Measurements from ENCODE around the gene TTC16. TPM values are rescaled to one million over a fixed set of nuclear protein-coding genes. Genes with fewer than 3 reads are reported as not detected.

Gene TTC16
- polyA plus RNA-seq, 1 donor from 2014 or later: 0.11 TPM

DNA sequence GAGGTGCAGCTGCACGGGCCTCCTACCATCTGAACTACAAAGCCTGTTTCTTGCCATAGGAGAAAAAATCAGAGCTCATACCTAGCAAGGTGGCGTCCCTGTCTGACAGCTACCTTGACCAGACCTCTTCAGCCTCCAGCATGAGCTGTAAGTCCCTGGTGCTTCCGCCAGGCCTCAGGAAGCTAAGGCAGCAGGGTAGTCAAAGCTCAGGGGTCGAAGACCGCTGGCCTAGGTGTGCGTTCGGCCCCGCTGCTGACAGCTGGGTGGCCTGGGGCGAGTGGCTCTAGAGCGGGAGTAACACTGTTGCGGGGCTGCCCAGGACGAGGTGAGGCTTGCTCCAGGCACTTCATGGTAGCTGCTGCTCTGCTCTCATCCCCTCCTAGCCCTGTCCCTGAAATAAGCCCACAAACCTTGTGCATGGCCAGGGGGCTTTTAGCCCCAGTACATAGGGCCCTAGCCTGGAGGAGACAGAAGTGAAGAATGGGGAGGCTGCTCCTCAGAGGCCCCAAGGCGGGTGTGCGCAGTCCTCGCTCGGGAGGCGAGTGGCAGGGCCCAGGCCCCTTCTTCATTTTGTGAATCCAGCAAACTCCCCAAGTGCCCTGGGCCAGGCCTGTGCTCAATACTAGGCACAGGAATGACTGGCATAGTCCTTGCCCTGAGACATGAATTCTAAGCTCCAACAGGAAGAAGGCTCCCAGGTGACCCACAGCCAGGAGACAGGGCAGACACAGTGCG is 13.8 kb downstream of the TTC16 start:
- Histone ChIP-seq H3K27me3 (ENCODE audit: insufficient read depth, low read depth, low read length) (no peaks in the 10 kb centered on the region), H3K36me3 (ENCODE audit: insufficient read depth, low read length) (no peaks in the 10 kb centered on the region), H3K9ac (ENCODE audit: low read length) (no peak overlapping the region), H4K20me1 (ENCODE audit: insufficient read depth) (no peaks in the 10 kb centered on the region), H3K79me2 (replicated peaks; ENCODE audit: insufficient read depth, low read length) (peaks cover 3% of the 10 kb centered on the region), H3K9me2 (ENCODE audit: insufficient read depth, low read length) (no peaks in the 10 kb centered on the region), H3F3A (ENCODE audit: insufficient read depth, low read length, poor library complexity, severe bottlenecking) (no peaks in the 10 kb centered on the region), H2AFZ (ENCODE audit: low read depth, low read length) (no peak overlapping the region), H3K4me2 (ENCODE audit: low read length) (no peak overlapping the region), H3K27ac (ENCODE audit: low read length) (no peak overlapping the region), H3K9me3 (ENCODE audit: low read length) (no peaks in the 10 kb centered on the region), H3K4me3 (ENCODE audit: low read length) (no peak overlapping the region)
- TF ChIP-seq POLR2AphosphoS5 (IDR thresholded peaks at IDR 0.05) (no peak), RAD21 (conservative IDR thresholded peaks at IDR 0.05) (no peak), EZH2 (IDR thresholded peaks at IDR 0.05; ENCODE audit: borderline replicate concordance, insufficient read depth, low read length, poor library complexity, severe bottlenecking) (no peak), MXI1 (conservative IDR thresholded peaks at IDR 0.05; ENCODE audit: poor library complexity, severe bottlenecking) (no peak), EP300 (conservative IDR thresholded peaks at IDR 0.05; ENCODE audit: poor library complexity, severe bottlenecking) (no peak), SMC3 (conservative IDR thresholded peaks at IDR 0.05; ENCODE audit: poor library complexity) (no peak), TAF1 (IDR thresholded peaks at IDR 0.05; ENCODE audit: low read depth) (no peak)
- TF ChIP-seq, protein P1, sequence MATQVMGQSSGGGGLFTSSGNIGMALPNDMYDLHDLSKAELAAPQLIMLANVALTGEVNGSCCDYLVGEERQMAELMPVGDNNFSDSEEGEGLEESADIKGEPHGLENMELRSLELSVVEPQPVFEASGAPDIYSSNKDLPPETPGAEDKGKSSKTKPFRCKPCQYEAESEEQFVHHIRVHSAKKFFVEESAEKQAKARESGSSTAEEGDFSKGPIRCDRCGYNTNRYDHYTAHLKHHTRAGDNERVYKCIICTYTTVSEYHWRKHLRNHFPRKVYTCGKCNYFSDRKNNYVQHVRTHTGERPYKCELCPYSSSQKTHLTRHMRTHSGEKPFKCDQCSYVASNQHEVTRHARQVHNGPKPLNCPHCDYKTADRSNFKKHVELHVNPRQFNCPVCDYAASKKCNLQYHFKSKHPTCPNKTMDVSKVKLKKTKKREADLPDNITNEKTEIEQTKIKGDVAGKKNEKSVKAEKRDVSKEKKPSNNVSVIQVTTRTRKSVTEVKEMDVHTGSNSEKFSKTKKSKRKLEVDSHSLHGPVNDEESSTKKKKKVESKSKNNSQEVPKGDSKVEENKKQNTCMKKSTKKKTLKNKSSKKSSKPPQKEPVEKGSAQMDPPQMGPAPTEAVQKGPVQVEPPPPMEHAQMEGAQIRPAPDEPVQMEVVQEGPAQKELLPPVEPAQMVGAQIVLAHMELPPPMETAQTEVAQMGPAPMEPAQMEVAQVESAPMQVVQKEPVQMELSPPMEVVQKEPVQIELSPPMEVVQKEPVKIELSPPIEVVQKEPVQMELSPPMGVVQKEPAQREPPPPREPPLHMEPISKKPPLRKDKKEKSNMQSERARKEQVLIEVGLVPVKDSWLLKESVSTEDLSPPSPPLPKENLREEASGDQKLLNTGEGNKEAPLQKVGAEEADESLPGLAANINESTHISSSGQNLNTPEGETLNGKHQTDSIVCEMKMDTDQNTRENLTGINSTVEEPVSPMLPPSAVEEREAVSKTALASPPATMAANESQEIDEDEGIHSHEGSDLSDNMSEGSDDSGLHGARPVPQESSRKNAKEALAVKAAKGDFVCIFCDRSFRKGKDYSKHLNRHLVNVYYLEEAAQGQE (IDR thresholded peaks at IDR 0.05; ENCODE audit: borderline replicate concordance): no peak
- TF ChIP-seq, protein P2, sequence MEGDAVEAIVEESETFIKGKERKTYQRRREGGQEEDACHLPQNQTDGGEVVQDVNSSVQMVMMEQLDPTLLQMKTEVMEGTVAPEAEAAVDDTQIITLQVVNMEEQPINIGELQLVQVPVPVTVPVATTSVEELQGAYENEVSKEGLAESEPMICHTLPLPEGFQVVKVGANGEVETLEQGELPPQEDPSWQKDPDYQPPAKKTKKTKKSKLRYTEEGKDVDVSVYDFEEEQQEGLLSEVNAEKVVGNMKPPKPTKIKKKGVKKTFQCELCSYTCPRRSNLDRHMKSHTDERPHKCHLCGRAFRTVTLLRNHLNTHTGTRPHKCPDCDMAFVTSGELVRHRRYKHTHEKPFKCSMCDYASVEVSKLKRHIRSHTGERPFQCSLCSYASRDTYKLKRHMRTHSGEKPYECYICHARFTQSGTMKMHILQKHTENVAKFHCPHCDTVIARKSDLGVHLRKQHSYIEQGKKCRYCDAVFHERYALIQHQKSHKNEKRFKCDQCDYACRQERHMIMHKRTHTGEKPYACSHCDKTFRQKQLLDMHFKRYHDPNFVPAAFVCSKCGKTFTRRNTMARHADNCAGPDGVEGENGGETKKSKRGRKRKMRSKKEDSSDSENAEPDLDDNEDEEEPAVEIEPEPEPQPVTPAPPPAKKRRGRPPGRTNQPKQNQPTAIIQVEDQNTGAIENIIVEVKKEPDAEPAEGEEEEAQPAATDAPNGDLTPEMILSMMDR (IDR thresholded peaks at IDR 0.05; ENCODE audit: poor library complexity, severe bottlenecking): no peak

DNA sequence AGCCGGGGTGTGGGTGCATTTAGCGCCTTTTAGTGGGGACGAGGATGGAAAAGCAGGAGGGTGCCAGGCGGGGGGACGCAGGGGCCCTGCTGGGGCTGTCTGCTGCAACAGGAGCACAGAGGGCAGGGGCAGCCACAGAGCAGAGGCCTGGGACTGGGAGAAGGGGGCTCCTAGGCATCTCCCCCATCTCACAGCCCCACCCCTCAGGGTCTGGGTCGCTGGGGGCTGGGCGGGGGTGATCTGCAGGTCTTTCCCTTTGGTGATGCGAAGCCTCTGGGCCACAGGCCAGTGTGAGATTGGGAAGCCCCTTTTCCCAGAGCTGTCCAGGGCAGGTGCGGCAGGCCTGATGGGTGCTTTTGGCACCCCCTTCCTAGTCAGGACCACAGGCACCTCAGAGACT is 14.4 kb downstream of the TTC16 start:
- no peaks in the 10 kb centered on the region for H3K27me3 ChIP-seq (ENCODE audit: insufficient read depth, low read depth, low read length)
- H3K36me3 ChIP-seq (ENCODE audit: insufficient read depth, low read length): no peaks in the 10 kb centered on the region
- no peak overlapping the region for H3K9ac ChIP-seq (ENCODE audit: low read length)

More for the DNA sequence above, 14.4 kb downstream of the TTC16 start:
- no peak overlapping the region for H3K4me2 ChIP-seq (ENCODE audit: low read length)
- H3K27ac ChIP-seq (ENCODE audit: low read length): no peak overlapping the region
- H3F3A ChIP-seq (ENCODE audit: insufficient read depth, low read length, poor library complexity, severe bottlenecking): no peaks in the 10 kb centered on the region
- H4K20me1 ChIP-seq (ENCODE audit: insufficient read depth): no peaks in the 10 kb centered on the region
- H3K9me3 ChIP-seq (ENCODE audit: low read length): no peaks in the 10 kb centered on the region
- no peak overlapping the region for H3K4me3 ChIP-seq (ENCODE audit: low read length)
- TF ChIP-seq EP300 (conservative IDR thresholded peaks at IDR 0.05; ENCODE audit: poor library complexity, severe bottlenecking) (no peak), TAF1 (IDR thresholded peaks at IDR 0.05; ENCODE audit: low read depth) (no peak)
- peaks cover 3% of the 10 kb centered on the region for H3K79me2 ChIP-seq (replicated peaks; ENCODE audit: insufficient read depth, low read length)
- no peak overlapping the region for H2AFZ ChIP-seq (ENCODE audit: low read depth, low read length)
- no peaks in the 10 kb centered on the region for H3K9me2 ChIP-seq (ENCODE audit: insufficient read depth, low read length)

Measured in neural cell (in vitro differentiated cells).